ENCODE measurements around the gene MLST8. TPM values are rescaled to one million over a fixed set of nuclear protein-coding genes. Genes with fewer than 3 reads are reported as not detected.

Gene MLST8
- polyA plus RNA-seq, 1 experiment, result 62.7 TPM

DNA sequence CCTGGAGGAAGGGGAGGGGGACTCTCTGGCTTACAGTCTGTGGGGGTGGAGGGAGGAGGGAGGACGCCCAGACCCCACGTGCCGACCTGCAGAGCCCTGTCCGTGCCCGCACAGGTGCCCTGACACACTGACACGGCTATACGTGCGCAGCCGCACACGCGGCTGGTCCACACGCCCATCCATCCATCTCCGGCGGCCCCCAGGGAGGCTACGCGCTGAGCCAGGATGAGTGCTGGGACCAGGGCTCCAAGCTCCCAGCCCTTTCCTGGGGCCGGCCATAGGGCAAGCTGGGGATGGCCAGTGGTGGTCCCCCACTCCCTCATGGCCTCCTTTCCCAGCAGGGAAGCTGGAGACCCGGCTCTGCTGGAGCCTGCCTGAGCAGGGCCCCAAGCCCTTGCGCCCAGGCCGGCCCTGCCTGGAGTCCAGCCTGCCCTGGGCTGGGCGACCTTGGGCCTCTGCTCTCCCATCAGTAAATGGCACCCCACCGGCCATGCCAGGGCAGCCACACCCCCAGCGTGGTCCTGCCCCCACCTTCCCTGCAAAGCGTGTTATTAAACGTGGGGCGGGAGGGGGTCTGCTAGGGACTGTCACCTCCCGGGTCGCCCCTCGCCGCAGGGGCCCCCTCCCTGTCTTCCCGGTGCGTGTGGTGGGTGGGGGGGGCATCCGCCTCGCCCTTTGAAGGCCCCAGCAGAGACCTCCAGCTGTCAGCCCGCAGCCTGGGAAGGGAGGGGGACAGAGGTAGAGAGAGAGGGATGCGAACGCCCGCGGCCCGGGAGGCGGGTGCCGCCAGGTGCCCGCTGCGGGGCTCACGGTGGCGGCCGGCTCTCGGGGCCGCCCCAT lies 9.7 kb upstream of the MLST8 start:
- no peaks in the 10 kb centered on the region for H3K36me3 ChIP-seq (ENCODE audit: control insufficient read depth, insufficient read depth, low read length)
- ChIA-PET POLR2A (no interaction called here), CTCF (interaction anchor here (0.5 to 1.5 kb wide), 5 partner anchors 14 to 139 kb away, joined by 3 to 4 read pairs (median 3); partner anchors contain the start of gene ECI1)
- H3K4me3 ChIP-seq (ENCODE audit: low read depth, low read length), result no peak overlapping the region
- peaks cover 31% of the 10 kb centered on the region for H3K27me3 ChIP-seq (ENCODE audit: control insufficient read depth, insufficient read depth, low read length)
- DNase-seq (ENCODE audit: low read depth), result no peak
- TF ChIP-seq, protein P1, sequence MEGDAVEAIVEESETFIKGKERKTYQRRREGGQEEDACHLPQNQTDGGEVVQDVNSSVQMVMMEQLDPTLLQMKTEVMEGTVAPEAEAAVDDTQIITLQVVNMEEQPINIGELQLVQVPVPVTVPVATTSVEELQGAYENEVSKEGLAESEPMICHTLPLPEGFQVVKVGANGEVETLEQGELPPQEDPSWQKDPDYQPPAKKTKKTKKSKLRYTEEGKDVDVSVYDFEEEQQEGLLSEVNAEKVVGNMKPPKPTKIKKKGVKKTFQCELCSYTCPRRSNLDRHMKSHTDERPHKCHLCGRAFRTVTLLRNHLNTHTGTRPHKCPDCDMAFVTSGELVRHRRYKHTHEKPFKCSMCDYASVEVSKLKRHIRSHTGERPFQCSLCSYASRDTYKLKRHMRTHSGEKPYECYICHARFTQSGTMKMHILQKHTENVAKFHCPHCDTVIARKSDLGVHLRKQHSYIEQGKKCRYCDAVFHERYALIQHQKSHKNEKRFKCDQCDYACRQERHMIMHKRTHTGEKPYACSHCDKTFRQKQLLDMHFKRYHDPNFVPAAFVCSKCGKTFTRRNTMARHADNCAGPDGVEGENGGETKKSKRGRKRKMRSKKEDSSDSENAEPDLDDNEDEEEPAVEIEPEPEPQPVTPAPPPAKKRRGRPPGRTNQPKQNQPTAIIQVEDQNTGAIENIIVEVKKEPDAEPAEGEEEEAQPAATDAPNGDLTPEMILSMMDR (IDR thresholded peaks at IDR 0.05; ENCODE audit: insufficient read depth, low read depth, low read length), result no peak

DNA sequence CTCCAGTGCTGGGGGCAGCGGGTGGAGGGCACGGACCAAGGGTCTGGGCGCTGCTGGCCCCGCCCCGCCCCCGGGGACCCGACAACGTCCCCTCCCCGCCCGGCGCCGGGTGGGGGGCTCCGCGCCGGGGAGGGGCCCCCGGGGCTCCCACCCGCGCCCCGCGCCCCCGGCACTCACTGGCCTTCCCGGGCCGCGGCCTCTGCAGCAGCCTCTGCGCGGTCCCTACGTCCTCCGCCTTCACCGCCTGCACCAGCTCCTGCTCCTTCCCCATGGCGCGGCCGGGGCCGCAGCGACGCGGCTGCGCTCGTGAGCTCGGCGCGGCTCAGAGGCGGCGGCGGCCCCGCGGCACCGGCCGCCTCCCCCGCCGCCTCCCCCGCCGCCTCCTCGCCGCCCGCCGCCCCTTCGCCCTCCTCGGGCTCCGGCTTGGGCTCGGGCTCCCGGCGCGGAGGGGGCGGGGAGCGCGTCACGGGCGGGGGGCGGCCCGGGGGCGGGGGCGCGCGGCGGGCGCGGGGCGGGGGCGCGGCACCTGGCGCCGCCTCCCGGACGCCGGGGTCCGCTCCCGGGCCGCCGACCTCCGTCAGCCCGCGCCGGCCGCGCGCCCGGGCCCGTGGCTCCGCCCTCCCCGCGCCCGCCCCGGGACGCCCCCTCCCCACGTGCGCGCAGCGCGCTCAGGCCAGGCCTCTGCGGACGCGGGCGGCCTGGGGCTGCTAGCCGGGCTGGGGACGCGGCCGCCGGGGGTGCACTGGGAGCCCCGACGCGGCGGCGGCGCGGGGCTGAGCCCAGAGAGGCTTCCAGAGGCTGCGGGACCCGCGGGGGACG lies 8.9 kb upstream of the MLST8 start, which contains the start of gene CASKIN1:
TSS of gene CASKIN1 (minus strand) at position 444 of the 819 bp plus-strand sequence. CDS start at position 271, 173 bp downstream.
- ChIA-PET POLR2A (no interaction called here), CTCF (interaction anchor here (0.5 to 1.5 kb wide), 2 partner anchors 55 to 116 kb away, joined by 3 to 4 read pairs; partner anchors contain the start of gene ECI1)
- peak within 1 kb of the TSS; percentile 29; the same call in 1 of the 2 replicates for H3K4me3 ChIP-seq (ENCODE audit: low read depth, low read length)
- no peaks in the 10 kb centered on the region for H3K36me3 ChIP-seq (ENCODE audit: control insufficient read depth, insufficient read depth, low read length)
- H3K27me3 ChIP-seq (ENCODE audit: control insufficient read depth, insufficient read depth, low read length), result peaks cover 31% of the 10 kb centered on the region
- TF ChIP-seq, protein P1 (IDR thresholded peaks at IDR 0.05; ENCODE audit: insufficient read depth, low read depth, low read length), result no peak
- no peak for DNase-seq (ENCODE audit: low read depth)

DNA sequence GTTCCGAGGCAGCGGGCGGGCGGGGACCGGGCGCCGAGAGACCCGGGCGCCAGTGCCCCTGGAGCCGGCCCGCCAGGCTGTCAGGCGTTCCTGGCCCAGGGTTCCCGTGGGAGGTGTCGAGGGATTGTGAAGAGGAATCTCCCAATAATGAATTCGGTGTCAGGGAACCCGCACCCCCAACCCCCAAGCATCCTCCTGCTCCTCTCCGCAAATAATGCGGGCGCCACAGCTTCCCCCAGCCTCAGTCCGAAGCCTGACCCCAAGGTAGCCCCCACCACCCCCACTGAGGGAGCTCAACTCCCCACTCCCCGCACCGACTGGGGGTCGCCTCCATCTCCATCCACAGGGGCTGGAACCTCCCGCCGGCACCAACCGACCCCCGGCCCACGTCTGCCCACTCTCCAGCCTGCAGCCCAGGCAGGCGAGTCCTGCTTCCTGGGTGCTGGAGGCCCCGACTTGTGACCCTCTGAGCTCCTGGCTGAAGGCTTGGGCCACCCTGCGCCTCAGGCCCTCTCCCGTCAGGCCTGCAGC lies 8.2 kb upstream of the MLST8 start:
- peaks cover 31% of the 10 kb centered on the region for H3K27me3 ChIP-seq (ENCODE audit: control insufficient read depth, insufficient read depth, low read length)
- TF ChIP-seq, protein P1 (IDR thresholded peaks at IDR 0.05; ENCODE audit: insufficient read depth, low read depth, low read length), result no peak
- ChIA-PET POLR2A (no interaction called here), CTCF (no interaction called here)
- no peak overlapping the region for H3K4me3 ChIP-seq (ENCODE audit: low read depth, low read length)
- H3K36me3 ChIP-seq (ENCODE audit: control insufficient read depth, insufficient read depth, low read length), result no peaks in the 10 kb centered on the region
- no peak for DNase-seq (ENCODE audit: low read depth)

DNA sequence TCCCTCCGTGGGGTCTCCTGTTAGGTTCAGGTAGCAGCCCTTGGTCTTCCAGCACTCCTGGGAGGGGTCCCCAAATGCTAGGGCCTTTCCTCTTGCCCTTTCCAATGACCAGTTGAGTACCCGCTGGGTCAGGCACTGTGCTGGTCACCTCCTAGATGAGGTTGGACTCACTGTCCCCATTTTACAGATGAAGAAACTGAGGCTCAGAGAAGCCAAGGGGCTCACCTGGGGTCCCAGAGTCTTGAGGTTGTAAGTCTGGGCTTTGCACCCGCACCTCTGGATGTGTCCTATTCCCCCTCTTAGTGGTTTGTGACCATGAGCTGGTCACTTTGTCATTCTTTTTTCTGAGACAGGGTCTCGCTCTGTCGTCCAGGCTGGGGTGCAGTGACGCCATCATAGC lies 7.5 kb upstream of the MLST8 start:
- no peak for DNase-seq (ENCODE audit: low read depth)
- POLR2A ChIA-PET, result no interaction called here
- TF ChIP-seq, protein P1 (IDR thresholded peaks at IDR 0.05; ENCODE audit: insufficient read depth, low read depth, low read length), result no peak
- no peak overlapping the region for H3K4me3 ChIP-seq (ENCODE audit: low read depth, low read length)
- H3K27me3 ChIP-seq (ENCODE audit: control insufficient read depth, insufficient read depth, low read length), result peaks cover 31% of the 10 kb centered on the region
- no peaks in the 10 kb centered on the region for H3K36me3 ChIP-seq (ENCODE audit: control insufficient read depth, insufficient read depth, low read length)
- CTCF ChIA-PET, result no interaction called here

DNA sequence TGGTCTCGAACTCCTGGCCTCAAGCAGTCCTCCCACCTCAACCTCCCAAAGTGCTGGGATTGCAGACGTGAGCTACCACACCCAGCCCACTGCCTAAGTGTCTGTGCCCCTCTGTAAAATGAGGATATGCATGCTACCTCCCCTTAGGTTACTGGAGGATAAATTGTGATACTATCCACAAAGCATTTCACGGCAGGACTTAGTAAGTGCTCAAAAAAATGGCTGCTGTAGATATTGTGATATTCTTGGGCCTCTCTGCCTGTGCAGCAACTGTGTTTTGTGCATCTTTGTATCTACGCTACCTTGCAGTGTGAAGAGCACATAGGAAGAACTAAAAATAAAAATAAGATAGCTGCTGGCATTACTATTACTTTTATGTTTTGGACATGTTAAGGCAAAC lies 7.0 kb upstream of the MLST8 start:
- ChIA-PET CTCF (interaction anchor here (1.3 kb wide), 1 partner anchor 303 kb away, joined by 3 read pairs; no protein-coding TSS in a partner anchor), POLR2A (no interaction called here)
- TF ChIP-seq, protein P1 (IDR thresholded peaks at IDR 0.05; ENCODE audit: insufficient read depth, low read depth, low read length), result no peak
- Histone ChIP-seq H3K36me3 (ENCODE audit: control insufficient read depth, insufficient read depth, low read length) (no peaks in the 10 kb centered on the region), H3K27me3 (ENCODE audit: control insufficient read depth, insufficient read depth, low read length) (peaks cover 31% of the 10 kb centered on the region), H3K4me3 (ENCODE audit: low read depth, low read length) (no peak overlapping the region)
- no peak for DNase-seq (ENCODE audit: low read depth)
